Vagina (tissue), 2 donors: ENCODE data around the gene TRAPPC8. TPM values are rescaled to one million over a fixed set of nuclear protein-coding genes. Genes with fewer than 3 reads are reported as not detected.

ENCODE experiments used
- DNase-seq, 2 donors: peaks; one replicate each; pipeline ENCODE4 v3.0.0-alpha.2; 2017; ENCODE audit errors: extremely low spot score in 2 of 2
- H3K27ac ChIP-seq: fragments of 200-600 bp; sonication (generic); one replicate; pipeline ENCODE4 v1.5.1; 2019
- H3K27me3 ChIP-seq: fragments of 200-600 bp; sonication (generic); one replicate; pipeline ENCODE4 v1.5.1; 2019
- H3K36me3 ChIP-seq, 2 donors: fragments of 200-600 bp; sonication (generic); one replicate each; pipeline ENCODE4 v1.5.1; 2017 to 2019
- H3K4me1 ChIP-seq: fragments of 200-600 bp; sonication (generic); one replicate; pipeline ENCODE4 v1.5.1; 2019
- H3K4me3 ChIP-seq, 2 donors: fragments of 200-600 bp; sonication (generic); 1 replicate in 1 of 2; 2 replicates in 1 of 2; pipeline ENCODE4 v1.5.1; 2016 to 2019
- H3K9me3 ChIP-seq: fragments of 200-600 bp; sonication (generic); one replicate; pipeline ENCODE4 v1.5.1; 2019
- POLR2A ChIP-seq, 2 donors: fragments of 450-650 bp; IDR thresholded peaks; one replicate each; pipeline ENCODE4 v1.6.1; 2017; ENCODE audit warnings: antibody characterized with exemption in 2 of 2, mild to moderate bottlenecking in 2 of 2, moderate library complexity in 2 of 2
- POLR2AphosphoS5 ChIP-seq, 2 donors: sonication (generic); formaldehyde crosslinking; IDR thresholded peaks; one replicate each; pipeline ENCODE4 v1.9.0; 2017; ENCODE audit warnings: antibody characterized with exemption in 2 of 2, mild to moderate bottlenecking in 2 of 2, low read depth in 1 of 2; ENCODE audit not compliant: insufficient read depth in 1 of 2
- intact Hi-C: fragments of 100-400 bp; cut with DNase I; formaldehyde crosslinking; loops from one replicate; pipeline ENCODE4 v1.15.1; 2023
- total RNA-seq: library from RNA; depleted of rRNA; stranded (reverse); fragments of >200 nt; gene quantifications from one replicate; pipeline ENCODE4 v1.2.3, GENCODE V29; 2016
- TF ChIP-seq, protein P1 (sequence below), 3 experiments: fragments of 450-650 bp in 2 of 3; fragments of 200-600 bp in 1 of 3; sonication (generic) in 1 of 3; IDR thresholded peaks; one replicate each; pipeline ENCODE4 v1.5.1; 2017 to 2019; ENCODE audit warnings: antibody characterized with exemption in 3 of 3, mild to moderate bottlenecking in 2 of 3, moderate library complexity in 2 of 3

TRAPPC8 gene
- total RNA-seq, 1 donor from 2014 or later, result 33.1 TPM

DNA sequence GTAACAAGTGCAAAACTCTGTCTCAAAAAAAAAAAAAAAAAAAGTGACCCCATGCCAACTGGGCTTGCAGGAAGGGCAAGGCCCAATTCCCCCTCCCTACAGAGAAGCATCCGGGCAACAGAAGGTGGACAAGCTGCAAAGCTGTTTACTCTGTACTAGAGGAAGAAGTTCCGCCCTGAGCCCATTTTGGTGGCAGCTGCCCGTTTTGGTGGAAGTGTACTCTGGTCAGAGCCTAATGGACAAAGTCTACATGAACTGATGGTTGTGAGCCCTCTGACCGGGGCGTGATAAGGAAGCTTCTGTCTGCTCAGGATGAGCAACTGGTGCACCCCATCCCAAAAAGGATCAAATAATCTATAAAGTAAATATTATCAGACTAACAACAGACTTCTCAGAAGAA lies 65.0 kb downstream of the TRAPPC8 start:
- Histone ChIP-seq H3K27me3 (no peaks in the 10 kb centered on the region), H3K9me3 (peaks cover 3% of the 10 kb centered on the region), H3K4me1 (no peaks in the 10 kb centered on the region), H3K36me3 (peaks cover 0 to 58% of the 10 kb centered on the region in 2 donors), H3K4me3 (no peak overlapping the region), H3K27ac (no peak overlapping the region)
- intact Hi-C loops, result no loop called here
- no peak for TF ChIP-seq POLR2A (IDR thresholded peaks at IDR 0.05)
- TF ChIP-seq, protein P1, sequence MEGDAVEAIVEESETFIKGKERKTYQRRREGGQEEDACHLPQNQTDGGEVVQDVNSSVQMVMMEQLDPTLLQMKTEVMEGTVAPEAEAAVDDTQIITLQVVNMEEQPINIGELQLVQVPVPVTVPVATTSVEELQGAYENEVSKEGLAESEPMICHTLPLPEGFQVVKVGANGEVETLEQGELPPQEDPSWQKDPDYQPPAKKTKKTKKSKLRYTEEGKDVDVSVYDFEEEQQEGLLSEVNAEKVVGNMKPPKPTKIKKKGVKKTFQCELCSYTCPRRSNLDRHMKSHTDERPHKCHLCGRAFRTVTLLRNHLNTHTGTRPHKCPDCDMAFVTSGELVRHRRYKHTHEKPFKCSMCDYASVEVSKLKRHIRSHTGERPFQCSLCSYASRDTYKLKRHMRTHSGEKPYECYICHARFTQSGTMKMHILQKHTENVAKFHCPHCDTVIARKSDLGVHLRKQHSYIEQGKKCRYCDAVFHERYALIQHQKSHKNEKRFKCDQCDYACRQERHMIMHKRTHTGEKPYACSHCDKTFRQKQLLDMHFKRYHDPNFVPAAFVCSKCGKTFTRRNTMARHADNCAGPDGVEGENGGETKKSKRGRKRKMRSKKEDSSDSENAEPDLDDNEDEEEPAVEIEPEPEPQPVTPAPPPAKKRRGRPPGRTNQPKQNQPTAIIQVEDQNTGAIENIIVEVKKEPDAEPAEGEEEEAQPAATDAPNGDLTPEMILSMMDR (IDR thresholded peaks at IDR 0.05), result no peak
- no peak for DNase-seq

DNA sequence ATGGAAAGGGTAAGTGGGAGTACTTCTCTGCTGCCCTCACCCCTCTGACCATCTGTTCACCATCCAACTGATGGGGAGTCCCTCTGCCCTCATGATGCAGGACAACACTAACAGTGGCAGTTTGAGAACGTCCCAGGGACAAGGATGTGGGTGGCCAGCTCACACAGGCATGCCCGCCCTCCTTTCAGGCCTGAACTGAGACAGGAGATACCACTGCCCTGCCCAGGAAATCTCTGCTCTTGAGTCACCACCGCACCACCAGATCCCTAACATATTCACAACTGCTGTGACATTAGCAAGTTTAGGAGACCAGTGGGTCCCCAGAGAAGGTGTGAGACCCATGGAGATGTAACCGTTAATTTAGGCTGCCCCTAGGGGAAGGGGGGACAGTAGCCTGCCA lies 66.2 kb downstream of the TRAPPC8 start:
- DNase-seq, result no peak
- intact Hi-C loops, result no loop called here
- no peak for TF ChIP-seq POLR2A (IDR thresholded peaks at IDR 0.05)
- TF ChIP-seq POLR2AphosphoS5 (IDR thresholded peaks at IDR 0.05; ENCODE audit: insufficient read depth in 1 of 2, low read depth in 1 of 2), result no peak
- TF ChIP-seq, protein P1 (IDR thresholded peaks at IDR 0.05), result no peak
- Histone ChIP-seq H3K4me1 (no peaks in the 10 kb centered on the region), H3K4me3 (no peak overlapping the region), H3K27ac (no peak overlapping the region), H3K9me3 (peaks cover 3% of the 10 kb centered on the region), H3K27me3 (no peaks in the 10 kb centered on the region), H3K36me3 (peaks cover 0 to 59% of the 10 kb centered on the region in 2 donors)

DNA sequence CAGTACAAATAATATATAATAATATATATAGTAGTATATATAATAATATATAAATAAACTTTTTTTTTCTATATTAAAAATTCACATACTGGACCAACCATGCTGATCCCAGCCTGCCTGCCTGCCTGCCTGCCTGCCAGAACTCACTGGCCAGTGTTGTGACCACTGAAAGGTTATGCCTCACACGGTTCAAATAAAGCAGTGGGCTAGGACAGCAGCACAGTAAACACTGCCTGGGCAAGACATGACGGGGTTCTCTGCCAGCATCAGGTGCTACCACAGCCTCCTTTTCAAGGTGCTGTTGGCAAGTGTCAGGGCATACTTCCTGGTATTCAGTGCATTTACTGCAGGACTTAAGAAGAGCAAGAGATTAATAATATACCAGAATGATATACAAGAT lies 67.6 kb downstream of the TRAPPC8 start:
- DNase-seq, result no peak
- TF ChIP-seq POLR2AphosphoS5 (IDR thresholded peaks at IDR 0.05; ENCODE audit: insufficient read depth in 1 of 2, low read depth in 1 of 2) (no peak), POLR2A (IDR thresholded peaks at IDR 0.05) (no peak)
- TF ChIP-seq, protein P1 (IDR thresholded peaks at IDR 0.05), result no peak
- Histone ChIP-seq H3K9me3 (no peaks in the 10 kb centered on the region), H3K4me3 (no peak overlapping the region), H3K36me3 (peaks cover 0 to 45% of the 10 kb centered on the region in 2 donors), H3K4me1 (no peaks in the 10 kb centered on the region), H3K27me3 (no peaks in the 10 kb centered on the region), H3K27ac (no peak overlapping the region)
- intact Hi-C loops, result no loop called here

DNA sequence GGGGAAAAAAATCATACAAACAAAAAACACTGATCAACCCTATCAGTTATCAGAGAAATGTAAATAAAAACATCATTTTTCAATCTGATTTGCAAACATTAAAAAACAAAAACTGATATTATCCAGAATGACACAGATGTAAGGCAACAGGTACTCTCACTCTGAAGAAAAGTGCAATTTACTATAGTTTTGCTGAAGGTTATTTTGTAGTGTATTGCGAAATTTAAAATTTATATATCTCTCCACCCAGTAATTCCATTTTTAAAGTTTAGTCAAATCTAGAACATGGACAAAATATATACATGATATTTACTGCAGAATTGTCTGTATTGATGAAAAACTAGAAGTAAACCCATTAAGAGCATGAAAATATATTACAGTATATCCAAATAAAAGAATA lies 79.8 kb downstream of the TRAPPC8 start:
- DNase-seq, result no peak
- Histone ChIP-seq H3K4me1 (no peaks in the 10 kb centered on the region), H3K27me3 (no peaks in the 10 kb centered on the region), H3K36me3 (peaks cover 0 to 31% of the 10 kb centered on the region in 2 donors), H3K9me3 (no peaks in the 10 kb centered on the region), H3K4me3 (no peak overlapping the region), H3K27ac (no peak overlapping the region)
- intact Hi-C loops, result no loop called here
- no peak for TF ChIP-seq POLR2AphosphoS5 (IDR thresholded peaks at IDR 0.05; ENCODE audit: insufficient read depth in 1 of 2, low read depth in 1 of 2)
- no peak for TF ChIP-seq POLR2A (IDR thresholded peaks at IDR 0.05)
- TF ChIP-seq, protein P1 (IDR thresholded peaks at IDR 0.05), result no peak

DNA sequence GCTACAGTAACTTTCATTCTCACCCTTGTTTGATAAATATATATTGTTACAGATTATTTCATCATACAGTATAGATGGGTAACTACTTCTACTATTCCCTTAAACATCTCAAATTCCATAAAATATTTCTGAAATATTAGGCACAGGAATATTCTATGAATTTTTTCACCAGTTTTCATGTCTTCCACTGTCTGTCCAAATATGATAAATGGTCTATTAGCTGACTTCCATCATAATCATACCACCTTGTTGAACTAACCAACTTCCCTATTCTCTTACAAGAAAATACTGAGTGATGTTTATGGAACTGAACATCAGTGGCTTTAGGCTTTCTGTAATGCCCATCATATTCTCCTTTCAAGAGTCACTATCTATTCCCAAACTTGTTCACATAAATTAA lies 82.4 kb downstream of the TRAPPC8 start:
- H3K4me1 ChIP-seq, result no peaks in the 10 kb centered on the region
- DNase-seq, result no peak
- intact Hi-C loops, result no loop called here
- H3K27ac ChIP-seq, result no peak overlapping the region
- no peak overlapping the region for H3K4me3 ChIP-seq
- peaks cover 0 to 42% of the 10 kb centered on the region in 2 donors for H3K36me3 ChIP-seq
- no peak for TF ChIP-seq POLR2A (IDR thresholded peaks at IDR 0.05)
- H3K27me3 ChIP-seq, result no peaks in the 10 kb centered on the region
- H3K9me3 ChIP-seq, result no peaks in the 10 kb centered on the region
